Activated naive CD4-positive, alpha-beta T cell treated with anti-CD3 and anti-CD28 coated beads for 36 hours (primary cell): ENCODE data around the gene GLRB. TPM values are rescaled to one million over a fixed set of nuclear protein-coding genes. Genes with fewer than 3 reads are reported as not detected.

ENCODE experiments used
- CTCF ChIA-PET: fragments of 350-600 bp; sonication (Branson Sonifier 250); formaldehyde crosslinking; loops from one replicate; lab custom pipeline; 2021; ENCODE audit warnings: antibody characterized with exemption; lab: Charles Lee
- DNase-seq: peaks from one replicate; pipeline ENCODE4 v3.0.0-alpha.2; 2020
- H3K27ac Mint-ChIP-seq: one replicate; pipeline ENCODE4 v1.8.0; 2021; ENCODE audit warnings: mild to moderate bottlenecking, mixed read lengths
- H3K27me3 Mint-ChIP-seq: one replicate; pipeline ENCODE4 v1.8.0; 2021; ENCODE audit warnings: low read depth, mixed read lengths
- H3K36me3 Mint-ChIP-seq: one replicate; pipeline ENCODE4 v1.8.0; 2021; ENCODE audit warnings: low read depth, mixed read lengths
- H3K4me1 Mint-ChIP-seq: one replicate; pipeline ENCODE4 v1.8.0; 2021; ENCODE audit warnings: low read depth, mixed read lengths
- H3K4me3 Mint-ChIP-seq: one replicate; pipeline ENCODE4 v1.8.0; 2021; ENCODE audit warnings: mild to moderate bottlenecking, moderate library complexity, mixed read lengths
- H3K9me3 Mint-ChIP-seq: one replicate; pipeline ENCODE4 v1.8.0; 2021; ENCODE audit warnings: mixed read lengths
- intact Hi-C: fragments of 100-400 bp; cut with micrococcal nuclease; formaldehyde crosslinking; loops from one replicate; pipeline ENCODE4 v1.15.1; 2023
- total RNA-seq, 2 experiments: library from RNA; stranded (reverse); gene quantifications; one replicate each; pipeline ENCODE4 v1.2.3, GENCODE V29; 2021

GLRB gene
- total RNA-seq, 2 experiments from 2014 or later, result not detected

DNA sequence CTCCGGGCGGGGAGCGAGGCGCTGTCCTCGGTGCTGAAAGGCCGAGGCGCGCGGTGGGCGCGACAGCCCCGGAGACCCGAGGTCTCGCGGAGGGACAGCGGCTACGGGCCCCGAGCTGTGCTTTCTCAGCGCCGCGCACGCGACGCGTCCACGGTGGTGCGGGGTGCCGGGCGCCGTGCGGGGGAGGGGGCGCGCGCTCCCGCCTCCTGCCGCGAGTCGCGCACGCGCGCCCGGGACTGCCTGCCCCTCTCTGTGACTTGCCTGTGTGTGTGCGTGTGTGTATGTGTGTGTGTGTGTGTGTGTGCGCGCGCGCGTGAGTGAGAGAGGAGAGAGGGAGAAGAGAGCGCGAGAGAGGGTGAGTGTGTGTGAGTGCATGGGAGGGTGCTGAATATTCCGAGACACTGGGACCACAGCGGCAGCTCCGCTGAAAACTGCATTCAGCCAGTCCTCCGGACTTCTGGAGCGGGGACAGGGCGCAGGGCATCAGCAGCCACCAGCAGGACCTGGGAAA, 144.5 kb downstream of the GLRB start, which contains the start of gene GRIA2:
TSS of gene GRIA2 (plus strand) at position 358 of the 511 bp plus-strand sequence. CDS start 315 bp downstream, outside the sequence.
- CTCF ChIA-PET, result no interaction called here
- Mint-ChIP-seq H3K27me3 (peaks cover 43% of the 10 kb centered on the region), H3K36me3 (peaks cover 6% of the 10 kb centered on the region), H3K27ac (no peak within 1 kb of the TSS), H3K9me3 (peaks cover 6% of the 10 kb centered on the region), H3K4me1 (peaks cover 4% of the 10 kb centered on the region), H3K4me3 (no peak within 1 kb of the TSS)
- peak; percentile 12 for DNase-seq
- intact Hi-C loops, result no loop called here

GRCh38 chr4:157221426-157221894, 145.5 kb downstream of the GLRB start:
- peaks cover 43% of the 10 kb centered on the region for H3K27me3 Mint-ChIP-seq

More at GRCh38 chr4:157221426-157221894, 145.5 kb downstream of the GLRB start:
- DNase-seq, result no peak
- Mint-ChIP-seq H3K9me3 (peaks cover 6% of the 10 kb centered on the region), H3K4me1 (peaks cover 4% of the 10 kb centered on the region), H3K36me3 (peaks cover 6% of the 10 kb centered on the region), H3K4me3 (no peak overlapping the region), H3K27ac (no peak overlapping the region)
- CTCF ChIA-PET, result no interaction called here
- intact Hi-C loops, result no loop called here

Other genes with a start within 250 kb of the GLRB start
- not detected for gene PDGFC, start 104.4 kb upstream of the GLRB start, total RNA-seq
- gene GRIA2, start 144.6 kb downstream of the GLRB start, total RNA-seq, result not detected